HCT116 (cell line): ENCODE results near the gene COL23A1. TPM values are rescaled to one million over a fixed set of nuclear protein-coding genes. Genes with fewer than 3 reads are reported as not detected.
"Not testable (repeated sequence)": the region's sequence is repeated elsewhere in the genome, so short reads cannot be mapped to it uniquely, and the experiment has no call there.

Experiments used
- ATAC-seq: fragments of 200-7000 bp; cut with Tn5 transposase; 2 replicates; pipeline ENCODE4 v1.9.1; 2020; ENCODE audit warnings: mild to moderate bottlenecking, moderate library complexity
- BruUV-seq: library from RNA; stranded (reverse); fragments of 400-500 nt; replicated peaks from 2 replicates; lab custom pipeline; 2021; lab: Mats Ljungman, UMichigan
- CTCF ChIA-PET: fragments of 300-600 bp; sonication (Branson Sonifier 250); formaldehyde crosslinking; loops from one replicate; lab custom pipeline; 2021; ENCODE audit warnings: antibody characterized with exemption; lab: Charles Lee
- POLR2A ChIA-PET: fragments of 300-600, 350-600 bp; sonication (Branson Sonifier 250); formaldehyde crosslinking; loops from one replicate; lab custom pipeline; 2021; ENCODE audit warnings: antibody characterized with exemption; lab: Charles Lee
- RAD21 ChIA-PET, 2 experiments: fragments of 300-600 bp; sonication (Branson Sonifier 250); formaldehyde crosslinking; loops; one replicate each; lab custom pipeline; 2023; ENCODE audit warnings: low total read pairs in 2 of 2; ENCODE audit not compliant: uncharacterized antibody in 2 of 2, unreplicated experiment in 2 of 2, low non-redundant PET in 1 of 2; lab: Charles Lee
- DNase-seq: peaks from one replicate; pipeline ENCODE4 v3.0.0-alpha.2; 2010; ENCODE audit warnings: low read depth, low spot score
- H2AFZ ChIP-seq: fragments of 200-600 bp; shearing (Covaris generic), sonication (generic); 2 replicates; pipeline ENCODE4 v1.6.1; 2017; ENCODE audit warnings: low read depth, mixed run types, mixed read lengths, antibody characterized with exemption, low read length; ENCODE audit not compliant: poor library complexity, severe bottlenecking
- H3K27ac ChIP-seq: 2 replicates; pipeline ENCODE4 v1.5.1; 2012; ENCODE audit warnings: low read depth, low read length
- H3K27me3 ChIP-seq: fragments of 200-600 bp; sonication (generic); 2 replicates; pipeline ENCODE4 v1.6.1; 2016; ENCODE audit warnings: mixed run types, low read length, mixed read lengths; ENCODE audit not compliant: insufficient read depth
- H3K36me3 ChIP-seq, 2 experiments: fragments of 200-500 bp in 1 of 2; fragments of 200-600 bp in 1 of 2; sonication (Bioruptor generic) in 1 of 2; sonication (generic) in 1 of 2; 2 replicates each; pipeline versions ENCODE4 v1.5.1 to v1.6.1; 2014 to 2016; ENCODE audit warnings: low read length in 2 of 2, inconsistent platforms in 1 of 2, mixed read lengths in 1 of 2, mixed run types in 1 of 2; ENCODE audit not compliant: insufficient read depth in 2 of 2, control insufficient read depth in 1 of 2
- H3K4me1 ChIP-seq, 2 experiments: fragments of 200-600 bp in 1 of 2; sonication (generic) in 1 of 2; 2 replicates each; pipeline versions ENCODE4 v1.5.1 to v1.6.1; 2012 to 2017; ENCODE audit warnings: low read length in 2 of 2, inconsistent platforms in 1 of 2, mild to moderate bottlenecking in 1 of 2, mixed read lengths in 1 of 2, mixed run types in 1 of 2, moderate library complexity in 1 of 2; ENCODE audit not compliant: insufficient read depth in 2 of 2, control insufficient read depth in 1 of 2
- H3K4me2 ChIP-seq: fragments of 200-600 bp; sonication (generic); 2 replicates; pipeline ENCODE4 v1.6.1; 2017; ENCODE audit warnings: mixed run types, low read length, mixed read lengths
- H3K4me3 ChIP-seq, 2 experiments: fragments of 200-600 bp in 1 of 2; sonication (generic) in 1 of 2; replicated peaks in 1 of 2; 2 replicates each; pipeline ENCODE4 v1.5.1; 2011 to 2016; ENCODE audit warnings: low read length in 2 of 2, control low read depth in 1 of 2, low read depth in 1 of 2, mild to moderate bottlenecking in 1 of 2, mixed read lengths in 1 of 2, mixed run types in 1 of 2
- H3K79me2 ChIP-seq: fragments of 200-600 bp; sonication (generic); 2 replicates; pipeline ENCODE4 v1.6.1; 2017; ENCODE audit warnings: mild to moderate bottlenecking, mixed run types, low read length, moderate library complexity, mixed read lengths; ENCODE audit not compliant: insufficient read depth
- H3K9ac ChIP-seq: fragments of 200-600 bp; sonication (generic); 2 replicates; pipeline ENCODE4 v1.6.1; 2016; ENCODE audit warnings: low read length, mixed read lengths
- H3K9me2 ChIP-seq: fragments of 200-600 bp; sonication (generic), shearing (Covaris generic); 2 replicates; pipeline ENCODE4 v1.6.1; 2017; ENCODE audit warnings: mixed run types, mild to moderate bottlenecking, moderate library complexity; ENCODE audit not compliant: insufficient read depth
- H3K9me3 ChIP-seq, 2 experiments: fragments of 200-500 bp in 1 of 2; fragments of 200-600 bp in 1 of 2; sonication (Bioruptor generic) in 1 of 2; sonication (generic) in 1 of 2; 2 replicates each; pipeline ENCODE4 v1.6.1; 2014 to 2017; ENCODE audit warnings: low read length in 2 of 2, mixed read lengths in 2 of 2, inconsistent platforms in 1 of 2, low read depth in 1 of 2, mild to moderate bottlenecking in 1 of 2, mixed run types in 1 of 2, moderate library complexity in 1 of 2; ENCODE audit not compliant: control insufficient read depth in 1 of 2, insufficient read depth in 1 of 2
- H4K20me1 ChIP-seq: fragments of 200-600 bp; sonication (generic), shearing (Covaris generic); 2 replicates; pipeline ENCODE4 v1.6.1; 2017; ENCODE audit warnings: mixed run types, mild to moderate bottlenecking, moderate library complexity; ENCODE audit not compliant: insufficient read depth
- ATF3 ChIP-seq: IDR thresholded peaks from 2 replicates; pipeline ENCODE4 v1.6.1; 2012
- CBX3 ChIP-seq: IDR thresholded peaks from 2 replicates; pipeline ENCODE4 v1.6.1; 2012; ENCODE audit warnings: low read depth
- CEBPB ChIP-seq: IDR thresholded peaks from 2 replicates; pipeline ENCODE4 v1.6.1; 2012; ENCODE audit warnings: low read depth
- CTCF ChIP-seq, 3 experiments: fragments of 200-600 bp in 1 of 3; sonication (generic) in 1 of 3; IDR thresholded peaks in 2 of 3; conservative IDR thresholded peaks in 1 of 3; 2 replicates each; pipeline ENCODE4 v1.5.1; 2012 to 2017; ENCODE audit warnings: low read depth in 2 of 3, low read length in 2 of 3, antibody characterized with exemption in 1 of 3, borderline replicate concordance in 1 of 3, control low read depth in 1 of 3, mild to moderate bottlenecking in 1 of 3, mixed read lengths in 1 of 3, mixed run types in 1 of 3, moderate library complexity in 1 of 3; ENCODE audit not compliant: insufficient read depth in 1 of 3
- EGR1 ChIP-seq: IDR thresholded peaks from 2 replicates; pipeline ENCODE4 v1.6.1; 2012; ENCODE audit warnings: low read depth
- ELF1 ChIP-seq: IDR thresholded peaks from 2 replicates; pipeline ENCODE4 v1.6.1; 2012; ENCODE audit warnings: low read depth, borderline replicate concordance
- EZH2 ChIP-seq: fragments of 200-600 bp; sonication (generic); IDR thresholded peaks from 2 replicates; pipeline ENCODE4 v1.6.1; 2017; ENCODE audit warnings: antibody characterized with exemption, mixed run types
- EZH2phosphoT487 ChIP-seq: fragments of 200-600 bp; IDR thresholded peaks from 2 replicates; pipeline ENCODE4 v1.6.1; 2018; ENCODE audit warnings: antibody characterized with exemption, borderline replicate concordance
- FOSL1 ChIP-seq: IDR thresholded peaks from 2 replicates; pipeline ENCODE4 v1.6.1; 2012; ENCODE audit warnings: low read depth
- JUND ChIP-seq: IDR thresholded peaks from 2 replicates; pipeline ENCODE4 v1.6.1; 2012
- POLR2A ChIP-seq: IDR thresholded peaks from 2 replicates; pipeline ENCODE4 v1.7.0; 2011; ENCODE audit warnings: borderline replicate concordance; ENCODE audit not compliant: insufficient read depth, insufficient read length; ENCODE audit errors: extremely low read depth
- RAD21 ChIP-seq: IDR thresholded peaks from 2 replicates; pipeline ENCODE4 v1.6.1; 2012; ENCODE audit warnings: low read depth, mild to moderate bottlenecking
- SIN3A ChIP-seq: IDR thresholded peaks from 2 replicates; pipeline ENCODE4 v1.6.1; 2012; ENCODE audit warnings: low read depth
- SP1 ChIP-seq: IDR thresholded peaks from 2 replicates; pipeline ENCODE4 v1.6.1; 2012; ENCODE audit warnings: low read depth
- SRF ChIP-seq: IDR thresholded peaks from 2 replicates; pipeline ENCODE4 v1.6.1; 2012; ENCODE audit warnings: low read depth
- TCF7L2 ChIP-seq: IDR thresholded peaks from 2 replicates; pipeline ENCODE4 v1.7.0; 2011; ENCODE audit warnings: borderline replicate concordance, inconsistent platforms; ENCODE audit not compliant: insufficient read depth, insufficient read length; ENCODE audit errors: extremely low read depth
- YY1 ChIP-seq: IDR thresholded peaks from 2 replicates; pipeline ENCODE4 v1.6.1; 2011; ENCODE audit warnings: low read length, low read depth, moderate library complexity, mild to moderate bottlenecking; ENCODE audit not compliant: insufficient replicate concordance; ENCODE audit errors: extremely low read depth
- ZBTB33 ChIP-seq: IDR thresholded peaks from 2 replicates; pipeline ENCODE4 v1.6.1; 2011; ENCODE audit warnings: mild to moderate bottlenecking, low read length, moderate library complexity; ENCODE audit not compliant: insufficient replicate concordance; ENCODE audit errors: extremely low read depth
- ZFX ChIP-seq: fragments of 450-650 bp; IDR thresholded peaks from 2 replicates; pipeline ENCODE4 v1.6.1; 2017
- intact Hi-C: fragments of 100-400 bp; cut with micrococcal nuclease; formaldehyde crosslinking; loops from 2 replicates; pipeline ENCODE4 v1.10.0; 2022
- total RNA-seq: library from RNA; stranded (reverse); gene quantifications from one replicate; pipeline ENCODE4 v1.2.1, GENCODE V29; 2021; ENCODE audit not compliant: unreplicated experiment

The COL23A1 gene
- total RNA-seq, 1 experiment from 2014 or later, result not detected

GRCh38 chr5:178318382-178318781 is 271.8 kb downstream of the COL23A1 start:
- Histone ChIP-seq H3K36me3 (no peaks in the 10 kb centered on the region), H3K4me2 (no peak overlapping the region), H3K4me1 (no peaks in the 10 kb centered on the region), H3K27ac (no peak overlapping the region), H3K27me3 (peaks cover 5% of the 10 kb centered on the region; the same call in 1 of the 2 replicates), H3K79me2 (no peaks in the 10 kb centered on the region), H3K4me3 (no peak overlapping the region), H2AFZ (no peak overlapping the region), H3K9me3 (no peaks in the 10 kb centered on the region), H3K9me2 (no peaks in the 10 kb centered on the region), H3K9ac (no peak overlapping the region), H4K20me1 (no peaks in the 10 kb centered on the region)
- intact Hi-C loops, result no loop called here
- DNase-seq (no peak), ATAC-seq (no peak)
- no peak for TF ChIP-seq SRF
- TF ChIP-seq ZFX, result no peak
- no peak for TF ChIP-seq YY1
- no peak for TF ChIP-seq JUND
- no peak for TF ChIP-seq CBX3
- no peak for TF ChIP-seq ELF1
- TF ChIP-seq EZH2, result no peak
- no peak for TF ChIP-seq SIN3A
- no peak for TF ChIP-seq POLR2A
- no peak for TF ChIP-seq EZH2phosphoT487
- TF ChIP-seq TCF7L2, result no peak
- TF ChIP-seq CEBPB, result no peak
- TF ChIP-seq ATF3, result no peak
- TF ChIP-seq ZBTB33, result no peak
- TF ChIP-seq RAD21, result no peak
- no peak for TF ChIP-seq FOSL1
- TF ChIP-seq SP1, result no peak
- no peak for TF ChIP-seq CTCF (IDR thresholded peaks at IDR 0.05 in 2 of 3, conservative IDR thresholded peaks at IDR 0.05 in 1 of 3; ENCODE audit: borderline replicate concordance in 1 of 3, insufficient read depth in 1 of 3, low read depth in 2 of 3, low read length in 2 of 3)
- no peak for TF ChIP-seq EGR1
- POLR2A ChIA-PET, result no interaction called here
- no TSS peak for BruUV-seq
- CTCF ChIA-PET, result no interaction called here
- RAD21 ChIA-PET, result no interaction called here

- CTCF ChIA-PET, ATAC-seq: not testable (repeated sequence)
Observed at GRCh38 chr5:178317727-178318126, 272.5 kb downstream of the COL23A1 start.

More at GRCh38 chr5:178317727-178318126, 272.5 kb downstream of the COL23A1 start:
- H3K27ac ChIP-seq, H3K4me1 ChIP-seq, H4K20me1 ChIP-seq, intact Hi-C loops, H3K9me3 ChIP-seq, BruUV-seq, POLR2A ChIA-PET, H3K36me3 ChIP-seq, H3K79me2 ChIP-seq, H3K9ac ChIP-seq, H3K4me2 ChIP-seq, H3K9me2 ChIP-seq, H2AFZ ChIP-seq, DNase-seq, RAD21 ChIA-PET, H3K27me3 ChIP-seq, H3K4me3 ChIP-seq: not testable (repeated sequence)
